ENCODE results near the gene PSAT1.

PSAT1 gene

GRCh38 chr9:78292716-78293497, 4.0 kb upstream of the PSAT1 start:
- DNase-seq (ENCODE audit: low read depth in 2 of 2), result no peak

GRCh38 chr9:78294290-78295176, 2.4 kb upstream of the PSAT1 start:
- no peak for DNase-seq (ENCODE audit: low read depth in 2 of 2)

- no peak for DNase-seq (ENCODE audit: low read depth in 2 of 2)
These were observed 1.7 kb upstream of the PSAT1 start for GRCh38 chr9:78295177-78295575.

- no peak for DNase-seq (ENCODE audit: low read depth in 2 of 2)
These were observed 1.2 kb upstream of the PSAT1 start for GRCh38 chr9:78295731-78296130.

GRCh38 chr9:78296201-78296892, 578 bp upstream of the PSAT1 start:
- DNase-seq (ENCODE audit: low read depth in 2 of 2), result no peak

- no peak for DNase-seq (ENCODE audit: low read depth in 2 of 2)
These were observed 692 bp downstream of the PSAT1 start for GRCh38 chr9:78297672-78297961.

- no peak for DNase-seq (ENCODE audit: low read depth in 2 of 2)
These were observed 1.3 kb downstream of the PSAT1 start for GRCh38 chr9:78298046-78298765.

GRCh38 chr9:78300209-78300608, 3.3 kb downstream of the PSAT1 start:
- no peak for DNase-seq (ENCODE audit: low read depth in 2 of 2)

GRCh38 chr9:78301466-78301865, 4.5 kb downstream of the PSAT1 start:
- DNase-seq (ENCODE audit: low read depth in 2 of 2), result no peak

GRCh38 chr9:78303377-78304062, 6.6 kb downstream of the PSAT1 start:
- DNase-seq (ENCODE audit: low read depth in 2 of 2), result no peak

- DNase-seq (ENCODE audit: low read depth in 2 of 2), result no peak
These were observed 7.4 kb downstream of the PSAT1 start for GRCh38 chr9:78304357-78304756.

- DNase-seq (ENCODE audit: low read depth in 2 of 2), result no peak
These were observed 9.5 kb downstream of the PSAT1 start for GRCh38 chr9:78306222-78307076.

GRCh38 chr9:78307360-78307759, 10.4 kb downstream of the PSAT1 start:
- no peak for DNase-seq (ENCODE audit: low read depth in 2 of 2)

GRCh38 chr9:78309066-78309465, 12.1 kb downstream of the PSAT1 start:
- no peak for DNase-seq (ENCODE audit: low read depth in 2 of 2)

- no peak for DNase-seq (ENCODE audit: low read depth in 2 of 2)
These were observed 14.2 kb downstream of the PSAT1 start for GRCh38 chr9:78311075-78311474.

GRCh38 chr9:78311886-78312524, 15.1 kb downstream of the PSAT1 start:
- no peak for DNase-seq (ENCODE audit: low read depth in 2 of 2)

- DNase-seq (ENCODE audit: low read depth in 2 of 2), result no peak
These were observed 17.6 kb downstream of the PSAT1 start for GRCh38 chr9:78314550-78314949.

GRCh38 chr9:78314953-78315870, 18.3 kb downstream of the PSAT1 start:
- DNase-seq (ENCODE audit: low read depth in 2 of 2), result no peak

All from stimulated activated CD8-positive, alpha-beta memory T cell treated with anti-CD3 and anti-CD28 coated beads, Interleukin-2, amount 100 ng/mL, for 1 hour (primary cell).